ENCODE results near the gene DLX4.
A peak's percentile ranks its signal among the peaks of the same experiment; 100 is the strongest.

The DLX4 gene

GRCh38 chr17:49969134-49969759, at the start of gene DLX4:
Gene DLX4 (plus strand): TSS chr17:49969190. CDS start chr17:49969469, 279 bp downstream.
- peaks cover 99% of the 10 kb centered on the region for H3K27me3 ChIP-seq (ENCODE audit: insufficient read depth, low read length)
- H2AFZ ChIP-seq (ENCODE audit: low read depth, low read length): peak within 1 kb of the TSS; percentile 68
- H3K36me3 ChIP-seq (ENCODE audit: insufficient read depth, low read length): no peaks in the 10 kb centered on the region
- H3K9me3 ChIP-seq (ENCODE audit: low read length): peaks cover 2% of the 10 kb centered on the region
- peak within 1 kb of the TSS; percentile 37 for H3K4me3 ChIP-seq (ENCODE audit: low read length)
- H3K4me1 ChIP-seq (ENCODE audit: insufficient read depth, low read length): peaks cover 9% of the 10 kb centered on the region

- Histone ChIP-seq H3K4me3 (ENCODE audit: low read length) (no peak overlapping the region), H2AFZ (ENCODE audit: low read depth, low read length) (no peak overlapping the region), H3K4me1 (ENCODE audit: insufficient read depth, low read length) (no peaks in the 10 kb centered on the region), H3K27me3 (ENCODE audit: insufficient read depth, low read length) (peaks cover 22% of the 10 kb centered on the region), H3K9me3 (ENCODE audit: low read length) (no peaks in the 10 kb centered on the region), H3K36me3 (ENCODE audit: insufficient read depth, low read length) (no peaks in the 10 kb centered on the region)
These were observed 48.8 kb upstream of the DLX4 start for GRCh38 chr17:49920030-49920769.

GRCh38 chr17:49922095-49922494, 46.9 kb upstream of the DLX4 start:
- peaks cover 6% of the 10 kb centered on the region for H3K27me3 ChIP-seq (ENCODE audit: insufficient read depth, low read length)
- no peak overlapping the region for H3K4me3 ChIP-seq (ENCODE audit: low read length)
- H2AFZ ChIP-seq (ENCODE audit: low read depth, low read length): no peak overlapping the region
- H3K4me1 ChIP-seq (ENCODE audit: insufficient read depth, low read length): no peaks in the 10 kb centered on the region
- H3K36me3 ChIP-seq (ENCODE audit: insufficient read depth, low read length): no peaks in the 10 kb centered on the region
- H3K9me3 ChIP-seq (ENCODE audit: low read length): no peaks in the 10 kb centered on the region

- H3K27me3 ChIP-seq (ENCODE audit: insufficient read depth, low read length): peaks cover 13% of the 10 kb centered on the region
These were observed 44.9 kb upstream of the DLX4 start for GRCh38 chr17:49924116-49924515.

GRCh38 chr17:49924589-49924988, 44.4 kb upstream of the DLX4 start:
- Histone ChIP-seq H3K36me3 (ENCODE audit: insufficient read depth, low read length) (no peaks in the 10 kb centered on the region), H2AFZ (ENCODE audit: low read depth, low read length) (no peak overlapping the region), H3K4me1 (ENCODE audit: insufficient read depth, low read length) (no peaks in the 10 kb centered on the region), H3K27me3 (ENCODE audit: insufficient read depth, low read length) (peaks cover 16% of the 10 kb centered on the region), H3K9me3 (ENCODE audit: low read length) (no peaks in the 10 kb centered on the region), H3K4me3 (ENCODE audit: low read length) (no peak overlapping the region)

More at GRCh38 chr17:49924116-49924515, 44.9 kb upstream of the DLX4 start:
- Histone ChIP-seq H3K9me3 (ENCODE audit: low read length) (no peaks in the 10 kb centered on the region), H2AFZ (ENCODE audit: low read depth, low read length) (no peak overlapping the region), H3K4me3 (ENCODE audit: low read length) (no peak overlapping the region), H3K36me3 (ENCODE audit: insufficient read depth, low read length) (no peaks in the 10 kb centered on the region), H3K4me1 (ENCODE audit: insufficient read depth, low read length) (no peaks in the 10 kb centered on the region)

GRCh38 chr17:49925921-49926320, 43.1 kb upstream of the DLX4 start:
- H2AFZ ChIP-seq (ENCODE audit: low read depth, low read length): no peak overlapping the region
- peaks cover 24% of the 10 kb centered on the region for H3K27me3 ChIP-seq (ENCODE audit: insufficient read depth, low read length)
- no peaks in the 10 kb centered on the region for H3K4me1 ChIP-seq (ENCODE audit: insufficient read depth, low read length)
- no peak overlapping the region for H3K4me3 ChIP-seq (ENCODE audit: low read length)
- no peaks in the 10 kb centered on the region for H3K9me3 ChIP-seq (ENCODE audit: low read length)
- H3K36me3 ChIP-seq (ENCODE audit: insufficient read depth, low read length): no peaks in the 10 kb centered on the region

- Histone ChIP-seq H2AFZ (ENCODE audit: low read depth, low read length) (no peak overlapping the region), H3K4me3 (ENCODE audit: low read length) (no peak overlapping the region), H3K27me3 (ENCODE audit: insufficient read depth, low read length) (peaks cover 31% of the 10 kb centered on the region), H3K9me3 (ENCODE audit: low read length) (no peaks in the 10 kb centered on the region), H3K4me1 (ENCODE audit: insufficient read depth, low read length) (no peaks in the 10 kb centered on the region), H3K36me3 (ENCODE audit: insufficient read depth, low read length) (no peaks in the 10 kb centered on the region)
These were observed 42.1 kb upstream of the DLX4 start for GRCh38 chr17:49926886-49927285.

- Histone ChIP-seq H2AFZ (ENCODE audit: low read depth, low read length) (no peak overlapping the region), H3K36me3 (ENCODE audit: insufficient read depth, low read length) (no peaks in the 10 kb centered on the region), H3K4me3 (ENCODE audit: low read length) (no peak overlapping the region), H3K27me3 (ENCODE audit: insufficient read depth, low read length) (peaks cover 39% of the 10 kb centered on the region), H3K4me1 (ENCODE audit: insufficient read depth, low read length) (no peaks in the 10 kb centered on the region), H3K9me3 (ENCODE audit: low read length) (no peaks in the 10 kb centered on the region)
These were observed 40.7 kb upstream of the DLX4 start for GRCh38 chr17:49928126-49928800.

- no peak overlapping the region for H2AFZ ChIP-seq (ENCODE audit: low read depth, low read length)
- no peak overlapping the region for H3K4me3 ChIP-seq (ENCODE audit: low read length)
- peaks cover 41% of the 10 kb centered on the region for H3K27me3 ChIP-seq (ENCODE audit: insufficient read depth, low read length)
- H3K4me1 ChIP-seq (ENCODE audit: insufficient read depth, low read length): no peaks in the 10 kb centered on the region
- H3K36me3 ChIP-seq (ENCODE audit: insufficient read depth, low read length): no peaks in the 10 kb centered on the region
- H3K9me3 ChIP-seq (ENCODE audit: low read length): no peaks in the 10 kb centered on the region
These were observed 40.0 kb upstream of the DLX4 start for GRCh38 chr17:49928837-49929475.

GRCh38 chr17:49930880-49931279, 38.1 kb upstream of the DLX4 start:
- Histone ChIP-seq H3K36me3 (ENCODE audit: insufficient read depth, low read length) (no peaks in the 10 kb centered on the region), H3K27me3 (ENCODE audit: insufficient read depth, low read length) (peaks cover 46% of the 10 kb centered on the region), H3K4me3 (ENCODE audit: low read length) (no peak overlapping the region), H2AFZ (ENCODE audit: low read depth, low read length) (no peak overlapping the region), H3K4me1 (ENCODE audit: insufficient read depth, low read length) (no peaks in the 10 kb centered on the region), H3K9me3 (ENCODE audit: low read length) (no peaks in the 10 kb centered on the region)

GRCh38 chr17:49931416-49932137, 37.4 kb upstream of the DLX4 start:
- Histone ChIP-seq H3K9me3 (ENCODE audit: low read length) (no peaks in the 10 kb centered on the region), H3K27me3 (ENCODE audit: insufficient read depth, low read length) (peaks cover 50% of the 10 kb centered on the region), H2AFZ (ENCODE audit: low read depth, low read length) (no peak overlapping the region), H3K36me3 (ENCODE audit: insufficient read depth, low read length) (no peaks in the 10 kb centered on the region), H3K4me3 (ENCODE audit: low read length) (no peak overlapping the region), H3K4me1 (ENCODE audit: insufficient read depth, low read length) (no peaks in the 10 kb centered on the region)

GRCh38 chr17:49932138-49932723, 36.8 kb upstream of the DLX4 start:
- Histone ChIP-seq H3K36me3 (ENCODE audit: insufficient read depth, low read length) (no peaks in the 10 kb centered on the region), H3K4me3 (ENCODE audit: low read length) (no peak overlapping the region), H3K27me3 (ENCODE audit: insufficient read depth, low read length) (peaks cover 50% of the 10 kb centered on the region), H2AFZ (ENCODE audit: low read depth, low read length) (no peak overlapping the region), H3K4me1 (ENCODE audit: insufficient read depth, low read length) (no peaks in the 10 kb centered on the region), H3K9me3 (ENCODE audit: low read length) (no peaks in the 10 kb centered on the region)

All from neuron (in vitro differentiated cells).